Thyroid gland (tissue), 4 donors: ENCODE results near the gene IFT122. TPM values are rescaled to one million over a fixed set of nuclear protein-coding genes. Genes with fewer than 3 reads are reported as not detected.
A peak's percentile ranks its signal among the peaks of the same experiment; 100 is the strongest.

Source experiments
- DNase-seq, 2 donors: peaks; one replicate each; pipeline ENCODE4 v3.0.0-alpha.2; 2019
- H3K27ac ChIP-seq, 3 donors: fragments of 200-600 bp; sonication (generic); 1 replicate in 2 of 3; 2 replicates in 1 of 3; pipeline ENCODE4 v1.5.1; 2016 to 2019; ENCODE audit warnings: mild to moderate bottlenecking in 1 of 3, moderate library complexity in 1 of 3
- H3K27me3 ChIP-seq: fragments of 200-600 bp; sonication (generic); one replicate; pipeline ENCODE4 v1.5.1; 2019
- H3K36me3 ChIP-seq, 2 donors: fragments of 200-600 bp; sonication (generic); one replicate each; pipeline ENCODE4 v1.5.1; 2016 to 2019
- H3K4me1 ChIP-seq, 2 donors: fragments of 200-600 bp; sonication (generic); one replicate each; pipeline ENCODE4 v1.5.1; 2017 to 2019
- H3K4me3 ChIP-seq, 3 donors: fragments of 200-600 bp; sonication (generic); replicated peaks in 1 of 3; 1 replicate in 2 of 3; 2 replicates in 1 of 3; pipeline ENCODE4 v1.5.1; 2016; ENCODE audit warnings: mild to moderate bottlenecking in 1 of 3
- H3K9me3 ChIP-seq: fragments of 200-600 bp; sonication (generic); one replicate; pipeline ENCODE4 v1.5.1; 2017
- POLR2A ChIP-seq, 2 donors: fragments of 450-650 bp; IDR thresholded peaks; one replicate each; pipeline ENCODE4 v1.6.1; 2017; ENCODE audit warnings: antibody characterized with exemption in 2 of 2, mild to moderate bottlenecking in 2 of 2, moderate library complexity in 1 of 2
- whole genome bisulfite sequencing, 2 donors: methylation state at CpG; one replicate each; pipeline ENCODE4 v1.1.5; 2017; 5-methylcytosine and 5-hydroxymethylcytosine counted together
- intact Hi-C: fragments of 100-400 bp; cut with DNase I; formaldehyde crosslinking; loops from one replicate; pipeline ENCODE4 v1.15.1; 2023
- total RNA-seq, 4 donors: library from RNA; depleted of rRNA; stranded (reverse); fragments of >200 nt; gene quantifications; one replicate each; pipeline ENCODE4 v1.2.3, GENCODE V29; 2016
- TF ChIP-seq, protein P1 (sequence below), 6 experiments: fragments of 200-600 bp in 3 of 6; fragments of 450-650 bp in 3 of 6; sonication (generic) in 3 of 6; IDR thresholded peaks; one replicate each; pipeline ENCODE4 v1.5.1; 2016 to 2019; ENCODE audit warnings: antibody characterized with exemption in 6 of 6, mild to moderate bottlenecking in 2 of 6, inconsistent platforms in 1 of 6, moderate library complexity in 1 of 6

IFT122 gene
- total RNA-seq, 4 donors from 2014 or later: 40.7 to 67.9 (median 46.7) TPM

DNA sequence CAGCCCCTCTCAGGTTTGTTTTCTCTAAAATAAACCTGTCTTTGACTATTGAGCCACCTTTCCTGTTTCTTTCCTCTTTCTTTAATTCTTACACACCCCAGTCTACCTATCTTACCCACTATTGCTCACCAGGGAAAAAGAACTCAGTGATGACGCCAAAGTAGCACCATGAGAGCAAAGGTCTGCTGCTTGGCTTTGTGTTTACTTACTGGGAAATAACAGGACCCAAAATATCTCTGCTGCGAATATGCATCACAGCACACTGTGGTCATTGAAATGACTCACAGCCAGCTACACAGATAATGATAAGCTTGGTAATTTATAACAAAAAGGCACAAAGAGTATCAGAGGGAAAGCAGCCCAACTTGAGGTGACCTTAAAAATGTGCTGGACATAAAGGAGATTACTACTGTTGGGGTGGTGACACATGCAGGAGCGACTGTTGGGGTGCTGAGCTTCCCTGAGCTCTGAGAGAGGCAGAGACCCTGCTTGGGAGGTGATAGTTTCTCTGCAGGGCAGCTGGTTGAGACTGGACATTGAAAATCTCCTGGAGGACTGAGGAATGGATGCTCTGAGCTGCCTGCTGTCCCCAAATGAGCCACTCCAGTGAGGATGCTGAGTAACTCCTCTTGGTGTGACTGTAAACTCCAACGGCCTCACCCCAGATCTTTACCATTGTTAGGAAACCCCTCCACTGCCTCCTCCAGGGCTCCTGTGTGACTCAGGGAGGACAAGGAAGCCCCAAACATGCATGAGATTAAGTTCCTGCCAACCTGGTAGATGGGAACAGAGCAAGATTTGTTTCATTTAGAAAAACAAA lies 26.1 kb upstream of the IFT122 start:
- intact Hi-C loops: no loop called here
- H3K27ac ChIP-seq: peak overlapping the region in 2 of 3 donors; percentile 8 to 30
- H3K27me3 ChIP-seq: no peaks in the 10 kb centered on the region
- no peaks in the 10 kb centered on the region for H3K9me3 ChIP-seq
- no peak overlapping the region for H3K4me3 ChIP-seq
- no peak for TF ChIP-seq POLR2A (IDR thresholded peaks at IDR 0.05)
- TF ChIP-seq, protein P1, sequence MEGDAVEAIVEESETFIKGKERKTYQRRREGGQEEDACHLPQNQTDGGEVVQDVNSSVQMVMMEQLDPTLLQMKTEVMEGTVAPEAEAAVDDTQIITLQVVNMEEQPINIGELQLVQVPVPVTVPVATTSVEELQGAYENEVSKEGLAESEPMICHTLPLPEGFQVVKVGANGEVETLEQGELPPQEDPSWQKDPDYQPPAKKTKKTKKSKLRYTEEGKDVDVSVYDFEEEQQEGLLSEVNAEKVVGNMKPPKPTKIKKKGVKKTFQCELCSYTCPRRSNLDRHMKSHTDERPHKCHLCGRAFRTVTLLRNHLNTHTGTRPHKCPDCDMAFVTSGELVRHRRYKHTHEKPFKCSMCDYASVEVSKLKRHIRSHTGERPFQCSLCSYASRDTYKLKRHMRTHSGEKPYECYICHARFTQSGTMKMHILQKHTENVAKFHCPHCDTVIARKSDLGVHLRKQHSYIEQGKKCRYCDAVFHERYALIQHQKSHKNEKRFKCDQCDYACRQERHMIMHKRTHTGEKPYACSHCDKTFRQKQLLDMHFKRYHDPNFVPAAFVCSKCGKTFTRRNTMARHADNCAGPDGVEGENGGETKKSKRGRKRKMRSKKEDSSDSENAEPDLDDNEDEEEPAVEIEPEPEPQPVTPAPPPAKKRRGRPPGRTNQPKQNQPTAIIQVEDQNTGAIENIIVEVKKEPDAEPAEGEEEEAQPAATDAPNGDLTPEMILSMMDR (IDR thresholded peaks at IDR 0.05): no peak
- DNase-seq: no peak
- WGBS, 2 donors: 78 to 80% methylated on average over 4 of the region's 4 CpGs
- H3K36me3 ChIP-seq: no peaks in the 10 kb centered on the region
- H3K4me1 ChIP-seq: peaks cover 0 to 10% of the 10 kb centered on the region in 2 donors

DNA sequence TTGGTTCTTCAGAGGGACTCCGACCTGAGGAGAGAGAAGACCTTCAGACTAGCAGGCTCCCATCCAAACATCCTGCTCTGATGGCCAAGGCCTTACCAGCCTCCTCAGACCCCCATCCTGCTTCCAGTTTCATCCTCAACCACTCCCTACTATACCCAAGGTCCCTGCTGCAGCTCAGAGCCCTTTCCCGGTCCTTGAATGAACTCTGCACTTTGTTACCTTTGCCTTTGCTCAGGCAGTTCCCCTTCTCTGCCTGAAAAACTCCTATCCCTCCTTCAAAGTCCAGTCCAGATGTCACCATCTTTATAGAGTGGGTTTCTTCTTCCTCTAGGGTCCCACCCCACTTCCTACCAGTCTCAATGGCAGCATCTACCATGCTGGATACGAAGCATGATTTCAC lies 24.6 kb upstream of the IFT122 start:
- H3K36me3 ChIP-seq: no peaks in the 10 kb centered on the region
- H3K27me3 ChIP-seq: no peaks in the 10 kb centered on the region
- no peaks in the 10 kb centered on the region for H3K9me3 ChIP-seq
- intact Hi-C loops: no loop called here
- 84 to 96% methylated on average over 3 of the region's 3 CpGs for WGBS, 2 donors
- TF ChIP-seq, protein P1 (IDR thresholded peaks at IDR 0.05): no peak
- no peak for TF ChIP-seq POLR2A (IDR thresholded peaks at IDR 0.05)
- H3K4me3 ChIP-seq: no peak overlapping the region
- peaks cover 0 to 6% of the 10 kb centered on the region in 2 donors for H3K4me1 ChIP-seq
- no peak for DNase-seq
- no peak overlapping the region for H3K27ac ChIP-seq

DNA sequence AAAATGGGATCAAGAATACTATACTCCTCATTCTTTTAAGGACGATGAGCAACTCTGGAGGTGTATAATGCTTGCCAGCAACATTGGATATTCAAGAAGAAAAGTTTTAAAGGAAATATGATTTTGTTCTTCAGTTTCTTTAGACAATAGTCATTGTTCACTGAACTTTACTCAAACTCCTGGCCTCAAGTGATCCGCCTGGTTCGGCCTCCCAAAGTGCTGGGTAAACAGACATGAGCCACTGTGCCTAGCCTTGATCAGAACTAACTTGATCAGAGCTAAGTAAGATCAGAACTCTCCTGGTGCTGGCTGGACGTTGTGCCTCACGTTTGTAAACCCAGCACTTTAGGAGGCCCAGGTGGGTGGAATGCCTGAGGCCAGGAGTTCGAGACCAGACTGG lies 24.2 kb upstream of the IFT122 start:
- Histone ChIP-seq H3K27me3 (no peaks in the 10 kb centered on the region), H3K4me1 (peaks cover 0 to 6% of the 10 kb centered on the region in 2 donors), H3K27ac (no peak overlapping the region), H3K36me3 (no peaks in the 10 kb centered on the region), H3K4me3 (no peak overlapping the region), H3K9me3 (no peaks in the 10 kb centered on the region)
- TF ChIP-seq, protein P1 (IDR thresholded peaks at IDR 0.05): no peak
- no peak for TF ChIP-seq POLR2A (IDR thresholded peaks at IDR 0.05)
- WGBS, 2 donors: 87 to 90% methylated on average over 6 of the region's 6 CpGs
- intact Hi-C loops: no loop called here
- DNase-seq: no peak

DNA sequence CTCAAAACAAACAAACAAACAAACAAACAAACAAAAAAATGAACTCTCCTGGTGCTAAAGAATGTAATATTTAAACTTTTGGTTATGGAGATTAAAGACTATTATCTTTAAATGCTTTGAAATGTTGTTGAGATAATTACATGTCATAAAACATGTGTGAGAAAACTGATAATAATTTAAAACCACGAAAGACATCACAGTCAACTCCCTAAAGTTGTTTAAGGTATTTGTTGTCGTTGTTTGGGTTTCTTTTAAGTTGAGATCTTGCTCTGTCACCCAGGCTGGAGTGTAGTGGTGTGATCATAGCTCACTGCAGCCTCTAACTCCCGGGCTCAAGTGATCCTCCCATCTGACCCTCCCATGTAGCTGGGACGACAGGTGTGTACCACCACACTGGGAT lies 23.6 kb upstream of the IFT122 start:
- Histone ChIP-seq H3K4me1 (peaks cover 0 to 6% of the 10 kb centered on the region in 2 donors), H3K4me3 (no peak overlapping the region), H3K27me3 (no peaks in the 10 kb centered on the region), H3K27ac (no peak overlapping the region), H3K36me3 (no peaks in the 10 kb centered on the region), H3K9me3 (no peaks in the 10 kb centered on the region)
- intact Hi-C loops: no loop called here
- TF ChIP-seq, protein P1 (IDR thresholded peaks at IDR 0.05): no peak
- TF ChIP-seq POLR2A (IDR thresholded peaks at IDR 0.05): no peak
- WGBS, 2 donors: 89 to 94% methylated on average over 4 of the region's 4 CpGs
- no peak for DNase-seq

DNA sequence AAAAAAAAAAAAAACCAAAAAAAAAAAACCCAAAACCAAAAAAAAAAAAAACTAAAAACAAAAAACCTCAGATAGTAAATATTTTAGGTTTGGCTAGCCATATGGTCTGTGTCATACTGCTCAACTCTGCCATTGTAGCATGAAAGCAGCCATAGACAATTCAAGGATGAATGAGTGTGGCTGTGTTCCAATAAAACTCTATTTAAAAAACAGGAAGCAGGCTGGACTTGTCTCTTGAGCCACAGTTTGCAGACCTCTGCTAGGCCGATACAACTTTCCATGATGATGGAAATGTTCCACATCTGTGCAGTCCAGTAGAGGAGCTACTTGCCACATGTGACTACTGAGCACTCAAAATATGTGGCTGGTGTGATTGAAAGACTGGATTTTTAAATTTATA lies 22.7 kb upstream of the IFT122 start:
- DNase-seq: no peak
- WGBS, 2 donors: 21 to 50% methylated on average over 1 of the region's 1 CpG
- H3K4me1 ChIP-seq: peaks cover 0 to 6% of the 10 kb centered on the region in 2 donors
- TF ChIP-seq, protein P1 (IDR thresholded peaks at IDR 0.05): no peak
- no peak for TF ChIP-seq POLR2A (IDR thresholded peaks at IDR 0.05)
- H3K4me3 ChIP-seq: no peak overlapping the region
- no peaks in the 10 kb centered on the region for H3K27me3 ChIP-seq
- H3K36me3 ChIP-seq: no peaks in the 10 kb centered on the region
- H3K27ac ChIP-seq: peak overlapping the region in 2 of 3 donors; percentile 40 to 50
- intact Hi-C loops: no loop called here
- no peaks in the 10 kb centered on the region for H3K9me3 ChIP-seq
